Prostate gland (tissue), 2 donors: Measurements from ENCODE around the gene CDKL4.

Source experiments
- CTCF ChIP-seq, 4 experiments: fragments of 200-600 bp in 2 of 4; fragments of 450-650 bp in 2 of 4; sonication (generic) in 2 of 4; IDR thresholded peaks; 1 replicate in 3 of 4; 2 replicates in 1 of 4; pipeline ENCODE4 v1.5.1; 2016 to 2019; ENCODE audit warnings: antibody characterized with exemption in 4 of 4, mild to moderate bottlenecking in 2 of 4, moderate library complexity in 2 of 4
- POLR2A ChIP-seq: fragments of 450-650 bp; IDR thresholded peaks from one replicate; pipeline ENCODE4 v1.6.1; 2016; ENCODE audit warnings: antibody characterized with exemption, mild to moderate bottlenecking
- POLR2AphosphoS5 ChIP-seq: sonication (generic); formaldehyde crosslinking; IDR thresholded peaks from one replicate; pipeline ENCODE4 v1.6.1; 2017; ENCODE audit warnings: antibody characterized with exemption

GRCh38 chr2:39179974-39180960 is 63.5 kb downstream of the CDKL4 start:
- TF ChIP-seq CTCF (IDR thresholded peaks at IDR 0.05) (no peak), POLR2A (no peak), POLR2AphosphoS5 (no peak)
